Raji (cell line): ENCODE results near the gene NGF.

Experiments
- POLR2A ChIP-seq: IDR thresholded peaks from 2 replicates; pipeline ENCODE4 v1.6.1; 2011; ENCODE audit warnings: low read depth, low read length, control low read depth; ENCODE audit not compliant: insufficient read depth

NGF gene

GRCh38 chr1:115340879-115341278 lies 2.8 kb upstream of the NGF start:
- no peak for TF ChIP-seq POLR2A

- TF ChIP-seq POLR2A, result no peak
Measured at GRCh38 chr1:115338457-115338820, 390 bp upstream of the NGF start.

- no peak for TF ChIP-seq POLR2A
Measured at GRCh38 chr1:115337276-115337632, 795 bp downstream of the NGF start.

GRCh38 chr1:115336741-115337140 lies 1.3 kb downstream of the NGF start:
- no peak for TF ChIP-seq POLR2A

- TF ChIP-seq POLR2A, result no peak
Measured at GRCh38 chr1:115332813-115333608, 5.0 kb downstream of the NGF start.

- TF ChIP-seq POLR2A, result no peak
Measured at GRCh38 chr1:115331558-115332331, 6.3 kb downstream of the NGF start.

GRCh38 chr1:115330480-115331013 lies 7.5 kb downstream of the NGF start:
- TF ChIP-seq POLR2A, result no peak

GRCh38 chr1:115329965-115330364 lies 8.1 kb downstream of the NGF start:
- TF ChIP-seq POLR2A, result no peak

GRCh38 chr1:115327270-115327669 lies 10.8 kb downstream of the NGF start:
- TF ChIP-seq POLR2A, result no peak

- TF ChIP-seq POLR2A, result no peak
Measured at GRCh38 chr1:115326419-115326818, 11.6 kb downstream of the NGF start.

GRCh38 chr1:115325874-115326273 lies 12.2 kb downstream of the NGF start:
- no peak for TF ChIP-seq POLR2A

- TF ChIP-seq POLR2A, result no peak
Measured at GRCh38 chr1:115324649-115325420, 13.2 kb downstream of the NGF start.

- TF ChIP-seq POLR2A, result no peak
Measured at GRCh38 chr1:115323366-115324004, 14.6 kb downstream of the NGF start.

GRCh38 chr1:115322631-115323030 lies 15.4 kb downstream of the NGF start:
- no peak for TF ChIP-seq POLR2A

- no peak for TF ChIP-seq POLR2A
Measured at GRCh38 chr1:115320377-115320776, 17.7 kb downstream of the NGF start.
